HG02973 (cell line): ENCODE data around the gene TRIP12.
"Not testable (repeated sequence)": the region's sequence is repeated elsewhere in the genome, so short reads cannot be mapped to it uniquely, and the experiment has no call there.

ENCODE experiments used
- ATAC-seq: cut with Tn5 transposase; IDR thresholded peaks from one replicate; pipeline ENCODE4 v1.9.1; 2021; ENCODE audit warnings: moderate library complexity; ENCODE audit not compliant: unreplicated experiment

Gene TRIP12

DNA sequence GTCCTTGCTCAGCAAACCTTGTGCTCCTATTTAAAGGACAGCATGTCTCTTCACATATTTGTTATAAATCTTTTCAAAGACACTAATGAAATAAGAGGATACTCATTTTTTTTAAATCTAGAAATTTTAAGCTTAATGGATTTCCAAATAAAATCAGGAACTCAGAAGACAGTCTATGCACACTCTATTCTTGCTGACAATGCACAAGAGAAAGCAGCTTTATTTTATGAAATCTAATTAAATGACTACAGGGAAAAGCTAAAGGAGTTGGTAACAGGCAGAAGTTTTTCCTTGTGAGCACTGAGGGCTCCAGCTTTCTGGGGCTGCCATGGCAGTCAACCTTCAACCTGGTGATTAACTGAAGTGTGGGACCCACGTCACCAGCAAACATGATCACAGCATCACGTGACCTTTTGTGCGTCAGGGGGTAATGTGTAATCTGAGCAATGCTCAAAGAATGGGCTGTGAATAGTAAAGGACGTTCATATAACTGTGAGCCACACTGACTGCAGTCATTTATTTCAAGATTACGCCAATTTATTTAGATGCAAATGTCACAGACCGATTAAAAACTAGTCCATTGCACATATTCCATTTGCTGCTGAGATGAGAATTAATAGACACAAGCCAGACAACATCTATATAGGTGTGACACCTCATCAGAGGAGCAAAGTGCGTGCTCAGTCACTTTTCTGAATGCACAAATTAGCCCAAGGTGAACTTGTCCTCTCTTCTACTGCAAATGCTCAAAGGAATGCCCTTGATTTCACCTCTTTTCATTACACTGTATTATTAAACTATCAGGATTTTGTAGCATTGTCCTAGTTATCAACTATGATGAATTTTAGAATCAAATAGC is 195.9 kb downstream of the TRIP12 start:
- no peak for ATAC-seq

GRCh38 chr2:229723192-229723591 is 198.6 kb downstream of the TRIP12 start:
- ATAC-seq, result not testable (repeated sequence)

- no peak for ATAC-seq
Observed at GRCh38 chr2:229719926-229720647, 201.7 kb downstream of the TRIP12 start.

- ATAC-seq, result no peak
Observed at GRCh38 chr2:229718057-229718456, 203.8 kb downstream of the TRIP12 start.

- ATAC-seq, result no peak
Observed at GRCh38 chr2:229715895-229716507, 205.8 kb downstream of the TRIP12 start.

DNA sequence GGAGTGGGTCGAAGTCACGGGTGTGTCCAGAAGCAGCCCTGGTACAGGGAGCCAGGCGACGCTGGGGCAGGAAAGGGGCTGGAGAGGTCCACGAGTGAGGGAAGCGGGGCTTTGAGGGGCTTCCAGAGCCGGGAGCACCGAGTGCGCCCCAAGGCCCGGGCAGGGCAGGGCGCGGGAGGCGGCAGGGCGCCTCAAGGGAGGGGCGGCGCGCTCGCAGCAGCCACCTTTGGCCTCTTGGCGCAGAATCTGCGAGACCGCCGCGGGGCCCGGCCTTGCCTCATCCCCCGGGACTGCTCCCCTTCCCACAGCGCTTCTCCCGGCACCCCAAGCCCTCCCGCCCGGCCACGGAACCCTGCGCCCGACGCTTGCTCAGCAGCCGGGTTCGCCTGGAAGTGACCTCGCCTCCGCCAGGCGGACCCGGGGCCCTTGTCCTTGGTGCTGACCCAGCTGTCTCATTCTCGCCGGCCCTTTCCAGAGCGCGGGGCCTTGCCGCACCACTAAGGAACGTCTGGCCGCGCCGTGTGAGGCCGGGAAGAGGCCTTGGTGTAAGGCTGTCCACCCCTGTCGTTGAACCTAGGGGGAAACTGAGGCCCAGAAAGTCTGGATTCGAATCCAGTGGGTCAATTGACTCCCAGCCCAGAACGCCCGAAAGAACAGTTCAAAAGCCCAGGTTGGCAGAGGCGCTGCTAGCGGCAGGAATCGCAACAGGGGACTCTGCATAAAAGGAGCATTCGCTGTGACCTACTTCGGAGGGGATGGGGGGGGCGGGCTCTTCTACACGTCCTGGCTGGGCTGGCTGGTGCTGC is 206.9 kb downstream of the TRIP12 start:
- peak; percentile 33 for ATAC-seq

GRCh38 chr2:229714080-229714735 is 207.6 kb downstream of the TRIP12 start, which contains the start of gene DNER:
Gene DNER, minus strand, starts transcription at chr2:229714555. Its CDS starts 132 bp downstream, at chr2:229714423.
- ATAC-seq, result peak; percentile 77
